Endothelial cell of umbilical vein (primary cell): ENCODE results near the gene CPVL. TPM values are rescaled to one million over a fixed set of nuclear protein-coding genes. Genes with fewer than 3 reads are reported as not detected.

ENCODE experiments used
- BruUV-seq: library from RNA; stranded (reverse); fragments of 400-500 nt; replicated peaks from 2 replicates; lab custom pipeline; 2021; lab: Mats Ljungman, UMichigan
- CTCF ChIA-PET: fragments of 300-600, 350-600 bp; sonication (Branson Sonifier 250); formaldehyde crosslinking; loops from one replicate; lab custom pipeline; 2021; ENCODE audit warnings: antibody characterized with exemption, inconsistent platforms; lab: Charles Lee
- POLR2A ChIA-PET: fragments of 300-600, 350-600 bp; sonication (Branson Sonifier 250); formaldehyde crosslinking; loops from one replicate; lab custom pipeline; 2021; ENCODE audit warnings: antibody characterized with exemption, inconsistent platforms; lab: Charles Lee
- DNase-seq: peaks from one replicate; pipeline ENCODE4 v3.0.0-alpha.2; 2011; ENCODE audit warnings: low read depth, low spot score
- FAIRE-seq: peaks from 2 replicates; lab custom pipeline; 2011; peaks lifted over from hg19 to GRCh38; lab: Jason Lieb, UNC
- H2AFZ ChIP-seq: 2 replicates; pipeline ENCODE4 v1.6.0; 2012; ENCODE audit warnings: low read depth, low read length, control low read depth, inconsistent platforms
- H3K27ac ChIP-seq: 2 replicates; pipeline ENCODE4 v1.5.1; 2011; ENCODE audit warnings: low read depth, mild to moderate bottlenecking, control low read depth, low read length, moderate library complexity; ENCODE audit not compliant: insufficient read depth
- H3K27me3 ChIP-seq, 2 experiments: 2 replicates each; pipeline versions ENCODE4 v1.6.0 to v1.6.1; 2011; ENCODE audit warnings: low read length in 2 of 2, mixed read lengths in 1 of 2; ENCODE audit not compliant: control insufficient read depth in 2 of 2, insufficient read depth in 2 of 2
- H3K36me3 ChIP-seq, 2 experiments: 2 replicates in 1 of 2; 3 replicates in 1 of 2; pipeline ENCODE4 v1.5.1; 2011; ENCODE audit warnings: low read length in 2 of 2, mild to moderate bottlenecking in 1 of 2, moderate library complexity in 1 of 2; ENCODE audit not compliant: control insufficient read depth in 2 of 2, insufficient read depth in 2 of 2; ENCODE audit errors: extremely low read depth in 1 of 2
- H3K4me1 ChIP-seq: 3 replicates; pipeline ENCODE4 v1.5.1; 2011; ENCODE audit warnings: mild to moderate bottlenecking, low read length; ENCODE audit not compliant: control insufficient read depth, insufficient read depth; ENCODE audit errors: extremely low read depth
- H3K4me2 ChIP-seq: 2 replicates; pipeline ENCODE4 v1.6.1; 2011; ENCODE audit warnings: low read length, control low read depth, mixed read lengths; ENCODE audit not compliant: insufficient read depth
- H3K4me3 ChIP-seq, 3 experiments: fragments of 200-600 bp in 1 of 3; sonication (generic), shearing (Covaris generic) in 1 of 3; replicated peaks in 1 of 3; 2 replicates each; pipeline ENCODE4 v1.5.1; 2011 to 2016; ENCODE audit warnings: control low read depth in 3 of 3, low read length in 3 of 3, mild to moderate bottlenecking in 2 of 3, inconsistent platforms in 1 of 3, low read depth in 1 of 3, moderate library complexity in 1 of 3; ENCODE audit not compliant: insufficient read depth in 1 of 3
- H3K79me2 ChIP-seq: 2 replicates; pipeline ENCODE4 v1.6.0; 2012; ENCODE audit warnings: low read length, inconsistent platforms; ENCODE audit not compliant: control insufficient read depth, insufficient read depth
- H3K9ac ChIP-seq: replicated peaks from 2 replicates; pipeline ENCODE3; 2011; ENCODE audit warnings: low read length, control low read depth; ENCODE audit not compliant: insufficient read depth; ENCODE audit errors: extremely low read depth
- H3K9me1 ChIP-seq: replicated peaks from 3 replicates; pipeline ENCODE4 v1.6.0; 2011; ENCODE audit warnings: mild to moderate bottlenecking, low read length; ENCODE audit not compliant: control insufficient read depth, insufficient read depth; ENCODE audit errors: extremely low read depth
- H3K9me3 ChIP-seq: replicated peaks from 2 replicates; pipeline ENCODE4 v1.5.1; 2012; ENCODE audit warnings: low read length, inconsistent platforms; ENCODE audit not compliant: control insufficient read depth, insufficient read depth
- H4K20me1 ChIP-seq: replicated peaks from 2 replicates; pipeline ENCODE3; 2011; ENCODE audit warnings: mild to moderate bottlenecking, low read length; ENCODE audit not compliant: control insufficient read depth, insufficient read depth; ENCODE audit errors: extremely low read depth
- EZH2 ChIP-seq: IDR thresholded peaks from 2 replicates; pipeline ENCODE4 v1.6.1; 2012; ENCODE audit warnings: borderline replicate concordance, low read depth, mild to moderate bottlenecking, moderate library complexity, low read length, inconsistent platforms; ENCODE audit not compliant: severe bottlenecking
- FOS ChIP-seq: IDR thresholded peaks from 2 replicates; pipeline ENCODE4 v1.6.1; 2011; ENCODE audit warnings: mild to moderate bottlenecking, low read length, moderate library complexity, borderline replicate concordance; ENCODE audit not compliant: insufficient read depth
- GATA2 ChIP-seq: IDR thresholded peaks from 2 replicates; pipeline ENCODE4 v1.7.0; 2011; ENCODE audit warnings: low read depth, mild to moderate bottlenecking, moderate library complexity, mixed read lengths, low read length; ENCODE audit not compliant: insufficient read length, insufficient read depth
- JUN ChIP-seq: IDR thresholded peaks from 2 replicates; pipeline ENCODE4 v1.6.1; 2011; ENCODE audit warnings: borderline replicate concordance, low read depth; ENCODE audit not compliant: insufficient read length, insufficient read depth
- MAX ChIP-seq: IDR thresholded peaks from 2 replicates; pipeline ENCODE4 v1.6.1; 2011; ENCODE audit not compliant: insufficient read depth, insufficient read length
- MYC ChIP-seq: IDR thresholded peaks from one replicate; pipeline ENCODE4 v1.6.1; 2011; ENCODE audit warnings: mild to moderate bottlenecking, low read depth, low read length
- POLR2A ChIP-seq: IDR thresholded peaks from 2 replicates; pipeline ENCODE4 v1.6.1; 2012; ENCODE audit warnings: low read depth, mild to moderate bottlenecking, control low read depth, low read length
- POLR2AphosphoS5 ChIP-seq: IDR thresholded peaks from 2 replicates; pipeline ENCODE4 v1.6.1; 2012; ENCODE audit warnings: low read depth, mild to moderate bottlenecking, control low read depth, low read length, moderate library complexity; ENCODE audit not compliant: insufficient read depth
- dilution Hi-C: fragments of 300-500 bp; cut with MboI; formaldehyde crosslinking; loops from one replicate; pipeline ENCODE4 v1.15.0; 2019; ENCODE audit warnings: low sequenced_read_pairs; ENCODE audit not compliant: extremely low pct_ligation_motif_present
- intact Hi-C: fragments of 100-400 bp; cut with micrococcal nuclease; formaldehyde crosslinking; loops from one replicate; pipeline ENCODE4 v1.10.0; 2022
- polyA plus RNA-seq, 4 experiments: library from polyadenylated mRNA; depleted of rRNA in 3 of 4; stranded (reverse) in 3 of 4; unstranded in 1 of 4; fragments of >200 nt; gene quantifications; 2 replicates each; pipeline versions ENCODE4 v1.2.1 to v1.2.3, GENCODE V29; 2011 to 2012; ENCODE audit warnings: missing spikeins in 1 of 4
- total RNA-seq: library from RNA; stranded (reverse); gene quantifications from 2 replicates; pipeline ENCODE4 v1.2.3, GENCODE V29; 2021
- TF ChIP-seq, protein P1 (sequence below), 2 donors: IDR thresholded peaks; 1 replicate in 1 of 2; 2 replicates in 1 of 2; pipeline ENCODE4 v1.5.1; 2011; ENCODE audit warnings: low read length in 2 of 2, mild to moderate bottlenecking in 2 of 2, moderate library complexity in 2 of 2, control low read depth in 1 of 2, inconsistent platforms in 1 of 2, low read depth in 1 of 2; ENCODE audit not compliant: insufficient read depth in 1 of 2; ENCODE audit errors: extremely low read depth in 1 of 2

The CPVL gene
- total and polyA plus RNA-seq, 2 donors (not counting 3 experiments of a cell fraction or from before 2014, with no cell fraction given): 0.14 TPM; not detected in 1

GRCh38 chr7:29071203-29071874 is 75.0 kb downstream of the CPVL start:
- no peaks in the 10 kb centered on the region for H3K9me1 ChIP-seq
- no peaks in the 10 kb centered on the region for H3K9me3 ChIP-seq
- intact Hi-C loops: no loop called here
- FAIRE-seq: no peak
- POLR2A ChIA-PET: no interaction called here
- H3K9ac ChIP-seq: no peak overlapping the region
- H3K36me3 ChIP-seq: no peaks in the 10 kb centered on the region
- CTCF ChIA-PET: no interaction called here
- no TSS peak for BruUV-seq
- H3K27me3 ChIP-seq: peaks cover 4 to 8% of the 10 kb centered on the region in 2 experiments
- H3K27ac ChIP-seq: no peak overlapping the region
- no peaks in the 10 kb centered on the region for H3K4me1 ChIP-seq
- no peaks in the 10 kb centered on the region for H3K79me2 ChIP-seq
- H2AFZ ChIP-seq: no peak overlapping the region
- dilution Hi-C loops: no loop called here
- DNase-seq: no peak
- no peaks in the 10 kb centered on the region for H4K20me1 ChIP-seq
- H3K4me3 ChIP-seq: no peak overlapping the region
- no peak for TF ChIP-seq EZH2
- no peak for TF ChIP-seq POLR2A
- no peak for TF ChIP-seq FOS
- no peak for TF ChIP-seq MAX
- TF ChIP-seq, protein P1, sequence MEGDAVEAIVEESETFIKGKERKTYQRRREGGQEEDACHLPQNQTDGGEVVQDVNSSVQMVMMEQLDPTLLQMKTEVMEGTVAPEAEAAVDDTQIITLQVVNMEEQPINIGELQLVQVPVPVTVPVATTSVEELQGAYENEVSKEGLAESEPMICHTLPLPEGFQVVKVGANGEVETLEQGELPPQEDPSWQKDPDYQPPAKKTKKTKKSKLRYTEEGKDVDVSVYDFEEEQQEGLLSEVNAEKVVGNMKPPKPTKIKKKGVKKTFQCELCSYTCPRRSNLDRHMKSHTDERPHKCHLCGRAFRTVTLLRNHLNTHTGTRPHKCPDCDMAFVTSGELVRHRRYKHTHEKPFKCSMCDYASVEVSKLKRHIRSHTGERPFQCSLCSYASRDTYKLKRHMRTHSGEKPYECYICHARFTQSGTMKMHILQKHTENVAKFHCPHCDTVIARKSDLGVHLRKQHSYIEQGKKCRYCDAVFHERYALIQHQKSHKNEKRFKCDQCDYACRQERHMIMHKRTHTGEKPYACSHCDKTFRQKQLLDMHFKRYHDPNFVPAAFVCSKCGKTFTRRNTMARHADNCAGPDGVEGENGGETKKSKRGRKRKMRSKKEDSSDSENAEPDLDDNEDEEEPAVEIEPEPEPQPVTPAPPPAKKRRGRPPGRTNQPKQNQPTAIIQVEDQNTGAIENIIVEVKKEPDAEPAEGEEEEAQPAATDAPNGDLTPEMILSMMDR (IDR thresholded peaks at IDR 0.05; ENCODE audit: extremely low read depth in 1 of 2, insufficient read depth in 1 of 2, low read depth in 1 of 2, low read length in 2 of 2): no peak
- TF ChIP-seq MYC: no peak
- no peak for TF ChIP-seq GATA2
- TF ChIP-seq JUN: no peak
- TF ChIP-seq POLR2AphosphoS5: no peak
- no peak overlapping the region for H3K4me2 ChIP-seq
